Coronary artery (tissue), 2 donors: Measurements from ENCODE around the gene MDFIC.

Source experiments
- DNase-seq: peaks from one replicate; pipeline ENCODE4 v3.0.0-alpha.2; 2017; ENCODE audit warnings: low spot score
- H3K27ac ChIP-seq, 2 donors: fragments of 200-600 bp; sonication (generic); one replicate each; pipeline ENCODE4 v1.5.1; 2016 to 2019
- H3K4me3 ChIP-seq: fragments of 200-600 bp; sonication (generic); 2 replicates; pipeline ENCODE4 v1.5.1; 2016; ENCODE audit warnings: mild to moderate bottlenecking, moderate library complexity
- CTCF ChIP-seq: fragments of 200-600 bp; sonication (generic); IDR thresholded peaks from one replicate; pipeline ENCODE4 v1.5.1; 2019; ENCODE audit warnings: antibody characterized with exemption

The MDFIC gene

GRCh38 chr7:114943953-114944744 is 22.3 kb downstream of the MDFIC start:
- Histone ChIP-seq H3K27ac (peak overlapping the region; percentile 21 to 35), H3K4me3 (peak overlapping the region; percentile 54)
- no peak for DNase-seq
- TF ChIP-seq CTCF = no peak

- DNase-seq = peak; percentile 79
- Histone ChIP-seq H3K27ac (peak overlapping the region; percentile 21 to 35), H3K4me3 (peak overlapping the region; percentile 54)
- no peak for TF ChIP-seq CTCF
Observed at GRCh38 chr7:114944745-114945625, 23.1 kb downstream of the MDFIC start.

- Histone ChIP-seq H3K27ac (no peak overlapping the region), H3K4me3 (no peak overlapping the region)
- no peak for TF ChIP-seq CTCF
- DNase-seq = no peak
Observed at GRCh38 chr7:114949231-114949630, 27.3 kb downstream of the MDFIC start.

- no peak for DNase-seq
- Histone ChIP-seq H3K27ac (no peak overlapping the region), H3K4me3 (no peak overlapping the region)
- no peak for TF ChIP-seq CTCF
Observed at GRCh38 chr7:114952296-114952695, 30.4 kb downstream of the MDFIC start.

- DNase-seq = no peak
- TF ChIP-seq CTCF = no peak
- Histone ChIP-seq H3K4me3 (no peak overlapping the region), H3K27ac (no peak overlapping the region)
Observed at GRCh38 chr7:114953724-114954123, 31.8 kb downstream of the MDFIC start.

- TF ChIP-seq CTCF = no peak
- no peak overlapping the region for H3K27ac ChIP-seq
- no peak overlapping the region for H3K4me3 ChIP-seq
- no peak for DNase-seq
Observed at GRCh38 chr7:114956702-114957101, 34.8 kb downstream of the MDFIC start.
